Liver (tissue), 9 donors: ENCODE data around the gene PIGR. TPM values are rescaled to one million over a fixed set of nuclear protein-coding genes. Genes with fewer than 3 reads are reported as not detected.

Source experiments
- DNase-seq: peaks from one replicate; pipeline ENCODE4 v3.0.0-alpha.2; 2017; ENCODE audit warnings: low spot score
- H3K27ac ChIP-seq, 2 donors: one replicate each; pipeline ENCODE4 v1.7.0; 2013; ENCODE audit warnings: inconsistent platforms in 2 of 2, low read length in 2 of 2, control low read depth in 1 of 2, low read depth in 1 of 2, mild to moderate bottlenecking in 1 of 2
- H3K27me3 ChIP-seq, 4 donors: one replicate each; pipeline versions ENCODE4 v1.6.1 to v1.7.0; 2013; ENCODE audit warnings: low read length in 3 of 4, inconsistent platforms in 1 of 4, mild to moderate bottlenecking in 1 of 4, moderate library complexity in 1 of 4; ENCODE audit not compliant: control insufficient read depth in 4 of 4, insufficient read depth in 4 of 4
- H3K36me3 ChIP-seq, 4 donors: one replicate each; pipeline versions ENCODE4 v1.6.1 to v1.7.0; 2013; ENCODE audit warnings: low read length in 3 of 4, mild to moderate bottlenecking in 3 of 4, low read depth in 1 of 4, moderate library complexity in 1 of 4; ENCODE audit not compliant: control insufficient read depth in 4 of 4, insufficient read depth in 3 of 4
- H3K4me1 ChIP-seq, 4 donors: one replicate each; pipeline versions ENCODE4 v1.6.1 to v1.7.0; 2013; ENCODE audit warnings: low read length in 3 of 4, mild to moderate bottlenecking in 3 of 4, moderate library complexity in 1 of 4; ENCODE audit not compliant: control insufficient read depth in 4 of 4, insufficient read depth in 4 of 4
- H3K4me3 ChIP-seq, 3 donors: one replicate each; pipeline versions ENCODE4 v1.6.1 to v1.7.0; 2013; ENCODE audit warnings: low read length in 3 of 3, control low read depth in 1 of 3, low read depth in 1 of 3, mild to moderate bottlenecking in 1 of 3
- H3K9ac ChIP-seq, 2 donors: one replicate each; pipeline ENCODE4 v1.7.0; 2013; ENCODE audit warnings: low read length in 2 of 2, mild to moderate bottlenecking in 2 of 2, moderate library complexity in 2 of 2, control low read depth in 1 of 2, low read depth in 1 of 2
- H3K9me3 ChIP-seq, 4 donors: one replicate each; pipeline versions ENCODE4 v1.6.1 to v1.7.0; 2013; ENCODE audit warnings: low read length in 3 of 4; ENCODE audit not compliant: control insufficient read depth in 4 of 4
- CTCF ChIP-seq: fragments of 150-350 bp; IDR thresholded peaks from 2 replicates; pipeline ENCODE4 v1.5.1; 2017; ENCODE audit warnings: improper control_type of control experiment, low read depth, low read length; ENCODE audit not compliant: missing input control
- EGR1 ChIP-seq, 2 donors: IDR thresholded peaks; 2 replicates each; pipeline ENCODE4 v1.6.1; 2016 to 2018; ENCODE audit warnings: antibody characterized with exemption in 2 of 2, low read depth in 2 of 2
- FOXA1 ChIP-seq: IDR thresholded peaks from 2 replicates; pipeline ENCODE4 v1.6.1; 2016; ENCODE audit warnings: antibody characterized with exemption
- FOXA2 ChIP-seq: IDR thresholded peaks from 2 replicates; pipeline ENCODE4 v1.6.1; 2016; ENCODE audit warnings: antibody characterized with exemption
- GABPA ChIP-seq, 2 donors: IDR thresholded peaks in 1 of 2; conservative IDR thresholded peaks in 1 of 2; 2 replicates each; pipeline ENCODE4 v1.6.1; 2016; ENCODE audit warnings: antibody characterized with exemption in 2 of 2, mild to moderate bottlenecking in 1 of 2, moderate library complexity in 1 of 2
- HNF4A ChIP-seq, 2 donors: conservative IDR thresholded peaks; 2 replicates each; pipeline ENCODE4 v1.6.1; 2016; ENCODE audit warnings: antibody characterized with exemption in 2 of 2, mild to moderate bottlenecking in 2 of 2
- HNF4G ChIP-seq: IDR thresholded peaks from 2 replicates; pipeline ENCODE4 v1.6.1; 2016; ENCODE audit warnings: antibody characterized with exemption
- JUND ChIP-seq, 2 donors: IDR thresholded peaks; 2 replicates each; pipeline ENCODE4 v1.6.1; 2016; ENCODE audit warnings: antibody characterized with exemption in 2 of 2
- MAX ChIP-seq: IDR thresholded peaks from 2 replicates; pipeline ENCODE4 v1.6.1; 2016; ENCODE audit warnings: antibody characterized with exemption
- RAD21 ChIP-seq, 2 donors: IDR thresholded peaks; 2 replicates each; pipeline ENCODE4 v1.6.1; 2016; ENCODE audit warnings: antibody characterized with exemption in 2 of 2, mild to moderate bottlenecking in 2 of 2
- RXRA ChIP-seq, 2 donors: IDR thresholded peaks; 2 replicates each; pipeline ENCODE4 v1.6.1; 2017 to 2018; ENCODE audit warnings: antibody characterized with exemption in 2 of 2, mild to moderate bottlenecking in 1 of 2
- WGBS: extraction: QIAGEN DNeasy Blood & Tissue Kit; methylation state at CpG from one replicate; pipeline ENCODE4 v1.1.7; 2013; 5-methylcytosine and 5-hydroxymethylcytosine counted together
- polyA plus RNA-seq, 2 donors: library from polyadenylated mRNA; stranded (reverse) in 1 of 2; unstranded in 1 of 2; fragments of 200-250 nt in 1 of 2; fragments of >200 nt in 1 of 2; fragmentation: Nextera tagmentation in 1 of 2; extraction: Ambion mirVana in 1 of 2; gene quantifications; one replicate each; pipeline versions ENCODE4 v1.2.1 to v1.2.3, GENCODE V29; 2013 to 2015
- total RNA-seq, 2 donors: library from RNA; depleted of rRNA; stranded (reverse); fragments of >200 nt; gene quantifications; one replicate each; pipeline ENCODE4 v1.2.3, GENCODE V29; 2014
- TF ChIP-seq, protein P1 (sequence below): IDR thresholded peaks from 2 replicates; pipeline ENCODE4 v1.6.1; 2016; ENCODE audit warnings: antibody characterized with exemption
- TF ChIP-seq, protein P2 (sequence below): IDR thresholded peaks from 2 replicates; pipeline ENCODE4 v1.6.1; 2016; ENCODE audit warnings: antibody characterized with exemption, mild to moderate bottlenecking
- donor health status: healthy.
- donor health status: healthy.
- donor health status: healthy.
- donor health status: healthy.
- donor health status: healthy.

The PIGR gene
- total and polyA plus RNA-seq, 4 donors, result 0.09 to 43.3 (median 14.1) TPM

DNA sequence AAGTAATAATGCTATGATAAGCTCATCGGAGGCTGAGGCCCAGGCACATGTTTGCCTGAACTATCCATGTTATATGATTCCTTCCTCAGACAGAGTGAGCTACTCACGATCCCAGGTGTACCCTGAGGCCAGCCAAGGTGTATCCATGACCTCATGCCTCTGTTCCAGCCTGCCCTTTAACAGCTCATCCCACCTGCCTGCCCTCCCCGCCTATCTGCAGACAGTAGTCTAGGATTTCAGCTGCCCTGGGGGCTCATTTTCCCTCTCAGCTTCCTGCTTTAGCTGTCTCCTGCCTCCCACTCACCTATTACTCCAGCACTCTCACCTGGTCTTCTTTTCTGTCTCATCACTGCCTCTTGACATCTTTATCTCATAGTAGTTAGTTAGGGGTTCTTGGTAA, 50.9 kb downstream of the PIGR start (continued):
- TF ChIP-seq, protein P1, sequence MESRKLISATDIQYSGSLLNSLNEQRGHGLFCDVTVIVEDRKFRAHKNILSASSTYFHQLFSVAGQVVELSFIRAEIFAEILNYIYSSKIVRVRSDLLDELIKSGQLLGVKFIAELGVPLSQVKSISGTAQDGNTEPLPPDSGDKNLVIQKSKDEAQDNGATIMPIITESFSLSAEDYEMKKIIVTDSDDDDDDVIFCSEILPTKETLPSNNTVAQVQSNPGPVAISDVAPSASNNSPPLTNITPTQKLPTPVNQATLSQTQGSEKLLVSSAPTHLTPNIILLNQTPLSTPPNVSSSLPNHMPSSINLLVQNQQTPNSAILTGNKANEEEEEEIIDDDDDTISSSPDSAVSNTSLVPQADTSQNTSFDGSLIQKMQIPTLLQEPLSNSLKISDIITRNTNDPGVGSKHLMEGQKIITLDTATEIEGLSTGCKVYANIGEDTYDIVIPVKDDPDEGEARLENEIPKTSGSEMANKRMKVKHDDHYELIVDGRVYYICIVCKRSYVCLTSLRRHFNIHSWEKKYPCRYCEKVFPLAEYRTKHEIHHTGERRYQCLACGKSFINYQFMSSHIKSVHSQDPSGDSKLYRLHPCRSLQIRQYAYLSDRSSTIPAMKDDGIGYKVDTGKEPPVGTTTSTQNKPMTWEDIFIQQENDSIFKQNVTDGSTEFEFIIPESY, result no peak
- no peak for TF ChIP-seq FOXA1

GRCh38 chr1:206893380-206893779, 52.9 kb downstream of the PIGR start:
- WGBS, result 91% methylated on average over 2 of the region's 2 CpGs
- no peaks in the 10 kb centered on the region for H3K9me3 ChIP-seq
- no peak overlapping the region for H3K27ac ChIP-seq

More at GRCh38 chr1:206893380-206893779, 52.9 kb downstream of the PIGR start:
- Histone ChIP-seq H3K4me1 (peaks cover 4 to 17% (median 12%) of the 10 kb centered on the region in 4 donors), H3K27me3 (no peaks in the 10 kb centered on the region), H3K36me3 (no peaks in the 10 kb centered on the region), H3K9ac (no peak overlapping the region), H3K4me3 (no peak overlapping the region)
- no peak for TF ChIP-seq EGR1 (IDR thresholded peaks at IDR 0.05; ENCODE audit: low read depth in 2 of 2)
- no peak for TF ChIP-seq MAX
- TF ChIP-seq JUND (IDR thresholded peaks at IDR 0.05), result no peak
- no peak for TF ChIP-seq RAD21 (IDR thresholded peaks at IDR 0.05)
- TF ChIP-seq FOXA2, result no peak
- no peak for TF ChIP-seq GABPA (IDR thresholded peaks at IDR 0.05 in 1 of 2, conservative IDR thresholded peaks at IDR 0.05 in 1 of 2)
- no peak for TF ChIP-seq FOXA1
- no peak for TF ChIP-seq HNF4G
- TF ChIP-seq, protein P2, sequence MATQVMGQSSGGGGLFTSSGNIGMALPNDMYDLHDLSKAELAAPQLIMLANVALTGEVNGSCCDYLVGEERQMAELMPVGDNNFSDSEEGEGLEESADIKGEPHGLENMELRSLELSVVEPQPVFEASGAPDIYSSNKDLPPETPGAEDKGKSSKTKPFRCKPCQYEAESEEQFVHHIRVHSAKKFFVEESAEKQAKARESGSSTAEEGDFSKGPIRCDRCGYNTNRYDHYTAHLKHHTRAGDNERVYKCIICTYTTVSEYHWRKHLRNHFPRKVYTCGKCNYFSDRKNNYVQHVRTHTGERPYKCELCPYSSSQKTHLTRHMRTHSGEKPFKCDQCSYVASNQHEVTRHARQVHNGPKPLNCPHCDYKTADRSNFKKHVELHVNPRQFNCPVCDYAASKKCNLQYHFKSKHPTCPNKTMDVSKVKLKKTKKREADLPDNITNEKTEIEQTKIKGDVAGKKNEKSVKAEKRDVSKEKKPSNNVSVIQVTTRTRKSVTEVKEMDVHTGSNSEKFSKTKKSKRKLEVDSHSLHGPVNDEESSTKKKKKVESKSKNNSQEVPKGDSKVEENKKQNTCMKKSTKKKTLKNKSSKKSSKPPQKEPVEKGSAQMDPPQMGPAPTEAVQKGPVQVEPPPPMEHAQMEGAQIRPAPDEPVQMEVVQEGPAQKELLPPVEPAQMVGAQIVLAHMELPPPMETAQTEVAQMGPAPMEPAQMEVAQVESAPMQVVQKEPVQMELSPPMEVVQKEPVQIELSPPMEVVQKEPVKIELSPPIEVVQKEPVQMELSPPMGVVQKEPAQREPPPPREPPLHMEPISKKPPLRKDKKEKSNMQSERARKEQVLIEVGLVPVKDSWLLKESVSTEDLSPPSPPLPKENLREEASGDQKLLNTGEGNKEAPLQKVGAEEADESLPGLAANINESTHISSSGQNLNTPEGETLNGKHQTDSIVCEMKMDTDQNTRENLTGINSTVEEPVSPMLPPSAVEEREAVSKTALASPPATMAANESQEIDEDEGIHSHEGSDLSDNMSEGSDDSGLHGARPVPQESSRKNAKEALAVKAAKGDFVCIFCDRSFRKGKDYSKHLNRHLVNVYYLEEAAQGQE, result no peak
- no peak for TF ChIP-seq RXRA (IDR thresholded peaks at IDR 0.05)
- no peak for TF ChIP-seq HNF4A (conservative IDR thresholded peaks at IDR 0.05)
- no peak for TF ChIP-seq CTCF
- no peak for DNase-seq
